ENCODE data around the gene VGLL3.
"Not testable (repeated sequence)": the region's sequence is repeated elsewhere in the genome, so short reads cannot be mapped to it uniquely, and the experiment has no call there.

The VGLL3 gene

DNA sequence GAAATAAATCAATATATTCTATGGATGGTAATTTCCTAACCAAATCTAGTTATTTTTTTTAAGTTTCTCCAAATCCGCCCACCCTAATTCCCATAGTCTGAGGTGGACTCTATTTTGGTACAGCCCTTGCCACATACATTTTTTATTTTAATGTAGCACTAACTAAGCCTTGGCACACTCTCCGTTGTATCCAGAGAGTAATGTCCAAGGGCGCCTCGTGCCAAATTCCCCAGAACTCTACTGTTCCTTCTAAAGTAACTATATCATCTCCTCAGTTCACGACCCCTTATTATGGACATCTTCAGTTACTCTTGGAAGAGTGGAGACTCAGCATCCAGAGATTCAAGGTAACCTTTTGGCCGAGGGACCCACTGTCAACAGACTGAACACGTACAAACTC is 1.3 kb downstream of the VGLL3 start:
- no peak for DNase-seq (ENCODE audit: low read depth in 2 of 2)

DNA sequence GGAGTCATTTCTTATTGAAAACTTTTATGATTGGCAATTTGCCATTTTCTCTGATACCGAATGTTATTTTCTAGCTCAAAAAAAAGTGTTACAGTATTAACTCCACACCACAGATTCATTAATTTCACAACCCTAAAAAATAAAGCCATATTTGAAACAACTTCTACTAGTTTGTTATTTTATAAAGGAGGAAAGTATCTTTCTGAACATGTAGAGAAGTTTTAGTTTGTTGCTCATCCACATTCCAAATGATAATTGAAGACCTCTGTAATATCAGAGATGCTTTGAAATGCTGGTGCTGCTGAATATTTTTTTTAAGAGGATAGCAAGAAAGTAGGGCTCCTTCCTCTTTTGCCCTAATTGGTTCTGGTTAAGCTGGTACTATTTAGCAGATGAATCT is 1.9 kb downstream of the VGLL3 start:
- DNase-seq (ENCODE audit: low read depth in 2 of 2), result no peak

DNA sequence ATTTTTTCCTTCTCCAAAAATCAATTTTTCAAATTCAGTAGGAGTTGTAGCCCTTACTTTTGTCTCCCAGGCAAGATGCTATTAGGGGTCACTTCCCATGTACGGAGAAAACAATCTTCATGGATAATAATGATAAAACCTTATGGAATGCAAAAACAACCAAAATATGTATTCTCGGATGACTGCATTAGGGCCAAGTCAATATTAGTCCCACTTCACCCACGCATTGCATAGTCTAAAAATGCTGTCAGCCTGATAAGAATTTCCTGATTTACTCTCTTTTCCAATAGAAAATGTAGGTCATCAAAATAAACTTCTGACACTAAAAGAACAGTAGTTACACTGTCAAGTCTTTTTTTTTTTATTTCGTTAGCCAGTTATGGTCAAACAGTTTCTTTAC is 2.7 kb downstream of the VGLL3 start:
- DNase-seq (ENCODE audit: low read depth in 2 of 2), result no peak

DNA sequence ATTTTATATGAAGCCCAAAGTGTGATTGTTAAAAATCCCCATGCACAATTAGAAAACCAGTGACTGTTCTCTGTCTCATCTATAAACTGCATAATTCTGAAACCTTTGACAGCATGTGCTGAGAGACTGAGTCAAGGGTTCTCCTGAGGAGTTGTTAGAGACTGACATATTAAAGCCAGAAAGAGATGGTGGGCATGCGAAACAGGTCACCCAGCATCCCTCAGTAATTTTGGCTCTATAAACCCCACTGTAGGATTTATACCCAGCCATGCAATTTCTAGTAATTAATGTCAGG is 3.6 kb downstream of the VGLL3 start:
- DNase-seq (ENCODE audit: low read depth in 2 of 2), result no peak

DNA sequence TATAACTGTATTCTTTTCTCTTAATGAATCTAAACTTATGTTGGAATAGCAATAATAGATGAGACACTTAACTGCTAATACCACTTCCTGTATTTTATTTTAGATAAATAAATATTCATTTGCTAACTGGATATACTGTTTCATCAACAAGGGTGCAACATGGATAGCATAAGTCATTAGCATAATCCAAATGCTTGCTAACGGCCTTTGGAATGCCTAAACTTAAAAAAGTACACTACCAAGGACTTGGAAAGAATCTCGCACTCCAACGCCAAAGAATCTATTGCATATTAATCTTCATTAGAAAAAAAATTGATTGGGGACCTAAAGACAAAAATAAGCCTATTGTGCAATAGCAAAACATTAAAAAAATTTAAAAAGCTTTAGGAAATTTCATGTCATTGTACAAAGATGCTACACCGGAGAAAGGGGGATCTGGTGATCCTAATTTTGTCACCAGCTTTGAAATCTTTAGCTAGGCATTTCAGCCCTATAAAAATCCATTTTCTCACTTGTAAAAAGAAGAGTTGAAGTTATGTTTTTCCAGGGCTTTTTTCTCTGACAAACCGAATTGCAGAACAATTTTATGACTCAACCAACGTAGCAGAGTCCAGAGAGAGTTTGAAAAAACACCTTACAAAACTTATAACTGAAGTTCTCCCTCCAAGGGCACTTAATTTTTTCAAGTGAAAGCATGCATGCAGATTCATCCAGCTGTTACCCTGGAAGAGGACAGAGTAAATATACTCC is 4.1 kb downstream of the VGLL3 start:
- DNase-seq (ENCODE audit: low read depth in 2 of 2), result no peak

DNA sequence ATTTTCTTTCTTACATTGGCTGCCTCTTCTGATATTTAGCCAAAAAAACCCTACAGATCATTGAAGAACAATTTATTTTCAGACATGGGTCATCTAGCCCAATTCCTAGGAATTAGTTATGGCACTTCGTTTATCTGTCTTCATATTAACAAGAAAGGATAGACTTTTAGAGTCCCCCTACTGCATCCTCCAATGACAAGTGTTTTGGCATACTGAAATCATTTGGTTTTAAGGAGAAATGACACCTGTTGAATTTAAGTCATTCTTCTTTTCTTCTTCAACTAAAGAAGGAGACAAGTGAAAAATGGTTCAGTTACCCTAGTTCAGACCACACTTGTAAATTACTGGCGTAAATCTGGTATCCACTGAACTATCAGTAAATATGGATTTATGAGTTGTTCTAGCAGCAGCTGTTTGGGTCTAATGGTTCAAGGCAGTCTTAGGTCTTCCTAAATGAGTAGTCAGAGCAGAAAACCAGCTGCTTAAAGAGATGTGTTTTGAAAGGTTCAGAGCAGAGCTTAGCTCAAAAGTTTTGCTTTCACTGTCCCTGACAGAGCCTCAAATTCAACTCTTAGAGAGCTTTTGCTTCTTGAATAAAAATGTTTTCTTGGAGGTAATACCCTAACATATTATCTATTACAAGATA is 5.6 kb downstream of the VGLL3 start:
- DNase-seq (ENCODE audit: low read depth in 2 of 2), result no peak

DNA sequence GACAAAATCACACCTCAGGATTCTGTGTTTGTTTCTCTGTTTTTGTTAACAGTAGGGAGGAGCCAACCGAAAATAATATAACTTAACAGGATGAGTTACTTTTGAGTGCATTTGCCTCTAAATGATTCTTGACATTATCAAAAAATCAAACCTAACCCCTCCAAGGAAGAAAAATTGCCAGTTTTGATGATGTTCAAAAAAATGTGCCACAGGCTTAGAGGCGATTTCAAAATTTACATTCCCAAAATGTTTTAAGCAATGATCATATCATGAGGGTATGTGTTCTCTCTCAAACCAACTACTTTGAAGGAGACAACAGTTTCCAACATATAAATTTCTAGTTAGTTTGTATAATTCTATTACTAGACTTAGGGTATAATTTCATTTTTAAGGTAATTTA is 6.7 kb downstream of the VGLL3 start:
- DNase-seq (ENCODE audit: low read depth in 2 of 2), result no peak

DNA sequence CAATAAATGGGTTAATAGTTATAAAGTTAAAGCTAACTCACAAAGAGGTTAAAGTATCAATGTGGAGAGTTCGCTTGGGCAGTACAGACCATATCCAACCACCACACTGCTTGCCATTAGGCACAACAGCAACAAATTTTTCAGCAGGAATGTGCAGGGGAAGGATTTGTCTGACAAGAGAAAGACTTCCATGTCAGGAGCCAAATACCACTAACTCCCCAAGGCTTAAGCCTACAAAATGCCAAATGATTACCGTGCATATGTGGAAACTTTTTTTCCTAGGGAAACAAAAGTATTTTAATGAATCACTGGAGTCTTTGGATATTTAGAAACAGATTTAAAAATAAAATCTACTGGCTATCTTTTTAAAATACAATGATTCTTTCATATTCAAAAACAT is 8.1 kb downstream of the VGLL3 start:
- no peak for DNase-seq (ENCODE audit: low read depth in 2 of 2)

DNA sequence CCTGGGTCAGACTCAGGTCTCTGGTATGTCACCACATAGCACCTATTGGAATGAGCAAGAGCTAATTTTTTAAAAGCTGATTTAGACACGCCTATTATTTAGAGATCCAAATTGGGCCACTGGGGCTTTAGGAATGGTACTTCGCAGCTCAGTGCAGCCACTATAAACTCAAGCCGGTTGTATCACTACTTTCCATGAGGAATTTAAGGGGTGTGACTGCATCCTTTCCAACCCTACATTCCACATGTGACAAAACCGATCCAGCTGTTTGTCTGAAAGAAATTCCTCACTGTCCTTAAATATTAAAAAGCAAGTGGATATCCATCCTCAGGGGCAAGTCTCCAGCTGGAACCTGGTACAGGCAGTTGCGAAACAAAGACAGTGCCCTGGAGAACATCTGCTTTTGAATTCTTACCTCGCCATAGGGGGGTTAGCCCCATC is 12.8 kb downstream of the VGLL3 start:
- no peak for DNase-seq (ENCODE audit: low read depth in 2 of 2)

DNA sequence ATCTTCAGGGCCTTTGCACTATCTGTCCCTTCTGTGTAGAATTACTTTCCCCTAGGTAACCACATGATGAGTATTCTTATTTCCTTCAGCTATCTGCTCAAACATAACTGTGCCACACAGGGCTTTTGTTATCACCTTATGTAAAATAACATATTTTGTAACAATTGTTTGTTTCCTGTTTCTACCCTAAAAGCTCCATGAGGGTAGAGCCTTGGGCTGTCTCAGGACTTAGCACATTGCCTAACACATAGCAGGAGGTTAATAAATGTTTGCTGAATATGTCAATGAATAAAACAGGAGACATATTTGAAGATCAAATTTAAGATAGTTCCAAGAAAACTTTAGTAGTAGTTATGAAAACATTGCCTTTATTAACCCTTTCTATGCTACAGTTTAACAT is 14.7 kb downstream of the VGLL3 start:
- no peak for DNase-seq (ENCODE audit: low read depth in 2 of 2)

DNA sequence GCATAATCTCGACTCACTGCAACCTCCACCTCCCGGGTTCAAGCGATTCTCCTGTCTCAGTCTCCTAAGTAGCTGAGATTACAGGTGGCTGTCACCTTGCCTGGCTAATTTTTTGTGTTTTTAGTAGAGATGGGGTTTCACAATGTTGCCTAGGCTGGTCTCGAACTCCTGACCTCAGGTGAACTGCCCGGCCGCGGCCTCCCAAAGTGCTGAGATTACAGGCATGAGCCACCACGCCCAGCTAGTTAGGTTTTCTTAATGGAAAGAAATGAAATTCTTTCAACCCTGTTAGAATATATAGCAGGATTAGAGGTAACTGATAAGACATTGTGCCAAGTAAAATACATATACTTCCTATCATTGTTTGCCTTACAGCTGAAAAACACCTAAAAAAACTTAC is 16.8 kb downstream of the VGLL3 start:
- not testable (repeated sequence) for DNase-seq (ENCODE audit: low read depth in 2 of 2)

DNA sequence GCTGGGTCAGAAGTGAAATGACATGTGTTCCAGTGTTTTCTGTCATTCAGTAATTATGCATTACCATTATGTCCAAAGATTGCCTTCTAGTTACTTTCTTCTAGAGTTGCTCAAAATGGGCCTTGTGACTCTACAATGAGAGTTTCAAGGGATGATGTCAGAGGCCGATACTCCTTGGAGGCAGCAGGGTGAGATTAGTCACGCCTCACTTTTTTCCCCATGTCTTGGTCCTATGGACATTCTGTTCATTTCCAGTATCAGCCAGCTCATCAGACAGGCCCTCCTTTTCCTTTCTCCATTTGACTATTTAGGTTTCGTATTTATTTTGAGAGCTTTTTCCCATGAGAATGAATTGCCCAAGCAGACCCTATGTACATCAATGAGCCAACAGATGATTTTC is 17.5 kb downstream of the VGLL3 start:
- DNase-seq (ENCODE audit: low read depth in 2 of 2), result no peak

DNA sequence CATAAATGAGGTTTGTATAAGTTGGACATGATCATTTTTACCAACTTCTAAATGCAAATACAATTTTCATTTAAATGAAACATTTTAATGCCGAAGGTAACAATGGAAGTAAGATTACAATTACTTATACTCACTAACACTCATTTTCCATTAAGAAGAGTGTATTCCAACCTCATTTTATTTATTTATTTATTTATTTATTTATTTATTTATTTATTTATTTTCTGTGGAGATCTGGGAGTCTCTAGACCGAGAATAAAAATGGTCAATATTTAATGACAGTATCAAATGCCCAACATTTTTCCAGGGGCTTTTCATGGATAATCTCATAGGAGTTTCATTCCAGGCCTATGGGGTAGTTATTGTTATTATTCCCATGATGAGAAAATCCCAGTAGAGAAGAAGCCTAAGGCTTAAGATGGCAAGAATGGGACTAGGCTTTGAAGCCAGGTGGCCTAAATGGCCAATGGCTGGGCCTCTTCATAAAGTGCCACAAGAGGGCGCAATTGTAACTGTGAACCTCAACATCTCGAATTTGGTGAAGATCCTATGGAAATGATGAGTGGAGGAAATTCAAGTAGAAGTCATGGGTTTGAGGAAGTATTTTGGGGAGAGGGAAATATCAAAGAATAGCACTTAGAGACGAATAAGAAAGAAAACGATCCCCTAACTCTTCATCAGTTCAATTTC is 21.3 kb downstream of the VGLL3 start:
- no peak for DNase-seq (ENCODE audit: low read depth in 2 of 2)

DNA sequence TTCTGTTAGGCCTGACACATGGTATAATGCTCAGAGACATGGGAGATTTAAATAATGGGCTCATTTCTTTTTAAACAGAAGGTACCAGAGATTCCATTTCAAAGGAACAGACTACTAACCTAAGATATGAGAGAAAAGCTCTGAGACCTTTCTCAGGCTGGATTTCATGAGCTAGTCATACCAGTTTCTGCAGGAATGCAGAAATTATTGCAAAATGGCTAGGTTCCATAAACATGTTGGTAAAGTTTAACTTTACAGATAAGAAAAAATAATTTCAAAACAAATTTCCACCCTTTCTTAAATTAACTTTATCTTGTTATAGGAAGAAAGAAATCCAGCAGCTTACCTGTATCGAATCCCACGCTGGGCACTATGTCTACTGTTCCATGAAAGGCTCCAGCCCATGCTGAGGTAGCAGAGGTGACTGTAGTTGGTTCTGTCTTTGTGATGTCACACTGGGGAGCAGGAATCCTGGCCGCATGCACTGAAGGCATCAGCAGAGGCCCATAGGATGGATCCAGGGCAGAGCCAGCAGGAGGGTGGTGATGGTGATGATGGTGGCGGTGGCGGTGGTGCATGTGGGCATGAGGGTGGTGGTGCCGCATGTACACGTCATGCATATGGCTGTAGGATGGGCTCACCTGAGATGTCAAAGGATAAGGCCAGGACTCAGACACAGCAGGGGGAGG is 22.6 kb downstream of the VGLL3 start:
- DNase-seq (ENCODE audit: low read depth in 2 of 2), result no peak

DNA sequence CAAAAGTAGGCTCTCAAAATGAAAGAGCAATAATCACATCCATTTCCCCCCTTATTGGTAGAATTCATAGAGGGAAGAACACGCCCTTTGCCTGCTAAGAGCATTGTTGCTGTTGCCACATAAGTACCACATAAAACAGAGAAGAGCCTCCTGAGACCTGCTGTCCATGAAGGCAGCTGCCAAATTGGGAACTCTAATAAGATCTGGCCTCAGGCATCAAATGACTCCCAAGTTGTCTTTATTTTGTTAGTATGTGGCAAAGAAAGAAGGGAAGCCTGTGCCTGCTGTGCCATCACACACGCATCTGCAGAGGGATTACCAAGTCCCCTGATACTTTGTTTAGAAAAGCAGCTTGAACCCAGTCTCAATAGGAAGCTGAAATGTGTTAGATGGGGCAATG is 23.9 kb downstream of the VGLL3 start:
- no peak for DNase-seq (ENCODE audit: low read depth in 2 of 2)

DNA sequence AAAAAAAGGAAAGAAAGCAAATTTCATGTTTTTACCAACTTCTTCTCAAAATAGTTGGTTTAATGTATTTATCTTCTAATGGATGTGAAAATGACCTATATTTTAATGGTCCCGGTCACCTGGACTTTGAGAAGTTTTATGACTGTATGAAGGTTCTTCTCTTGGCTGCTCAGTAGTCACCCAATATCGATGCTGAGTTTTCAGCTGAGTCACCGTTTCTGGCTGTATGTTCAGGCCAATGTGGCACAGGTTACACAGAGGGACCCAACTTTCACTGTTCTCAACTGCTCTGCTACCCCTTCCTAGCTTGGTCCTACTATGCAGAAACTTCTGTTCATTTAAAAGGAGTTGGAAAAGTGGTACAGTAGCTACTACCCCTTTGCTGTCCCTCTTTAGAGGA is 25.8 kb downstream of the VGLL3 start:
- DNase-seq (ENCODE audit: low read depth in 2 of 2), result no peak

DNA sequence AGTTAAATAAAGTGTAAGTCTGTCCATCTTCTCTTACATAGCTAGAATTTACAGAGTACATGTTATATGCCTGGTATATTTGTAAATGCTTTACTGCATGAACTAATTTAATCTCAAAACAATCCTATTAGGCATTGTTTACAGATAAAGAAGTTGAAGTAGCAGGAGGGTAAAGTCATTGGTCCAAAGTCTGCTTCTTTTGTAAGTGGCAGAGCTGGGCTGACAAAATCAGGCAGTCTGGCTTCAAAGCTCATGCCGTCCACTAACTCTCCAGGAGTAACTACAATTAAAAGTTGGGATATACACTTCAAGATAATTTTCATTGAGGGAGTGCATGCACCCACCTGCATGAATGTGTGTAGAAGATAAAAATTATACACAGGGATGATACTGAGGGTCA is 27.3 kb downstream of the VGLL3 start:
- DNase-seq (ENCODE audit: low read depth in 2 of 2), result no peak

DNA sequence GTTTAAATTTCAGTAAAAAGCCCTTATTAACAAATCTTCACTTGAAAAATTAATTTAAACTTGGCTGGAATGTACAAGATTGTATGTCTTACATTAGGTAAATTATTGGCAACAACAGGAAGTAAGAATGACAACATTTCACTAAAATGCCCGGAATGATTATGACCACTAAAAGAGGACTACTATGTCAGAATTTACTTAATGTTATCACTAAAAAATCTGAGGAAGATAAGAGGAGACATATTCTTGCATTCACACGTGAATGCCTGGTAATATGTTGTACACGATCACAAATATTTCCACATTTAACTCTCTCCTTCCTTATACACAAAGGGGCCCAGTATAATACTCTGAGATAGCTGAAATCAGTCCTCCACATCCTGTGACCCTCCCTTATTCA is 29.7 kb downstream of the VGLL3 start:
- no peak for DNase-seq (ENCODE audit: low read depth in 2 of 2)

DNA sequence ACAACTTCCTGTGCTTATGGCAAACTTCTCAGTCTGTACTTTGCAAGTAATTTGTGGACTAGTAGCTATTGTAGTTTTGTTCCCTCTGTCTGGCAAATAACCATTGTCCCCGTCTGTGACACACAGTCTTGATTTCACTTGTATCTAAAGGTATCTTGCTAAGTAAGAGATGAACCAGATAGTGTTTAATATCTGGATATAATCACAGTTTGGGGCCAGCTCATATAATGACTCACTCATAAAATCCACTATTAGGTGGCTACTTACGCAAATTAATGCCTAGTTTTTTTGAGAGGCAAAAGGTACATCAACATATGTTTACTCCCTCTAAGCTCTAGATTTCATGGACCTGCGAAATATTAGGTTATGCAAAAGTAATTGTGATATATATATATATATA is 30.4 kb downstream of the VGLL3 start:
- DNase-seq (ENCODE audit: low read depth in 2 of 2), result no peak

DNA sequence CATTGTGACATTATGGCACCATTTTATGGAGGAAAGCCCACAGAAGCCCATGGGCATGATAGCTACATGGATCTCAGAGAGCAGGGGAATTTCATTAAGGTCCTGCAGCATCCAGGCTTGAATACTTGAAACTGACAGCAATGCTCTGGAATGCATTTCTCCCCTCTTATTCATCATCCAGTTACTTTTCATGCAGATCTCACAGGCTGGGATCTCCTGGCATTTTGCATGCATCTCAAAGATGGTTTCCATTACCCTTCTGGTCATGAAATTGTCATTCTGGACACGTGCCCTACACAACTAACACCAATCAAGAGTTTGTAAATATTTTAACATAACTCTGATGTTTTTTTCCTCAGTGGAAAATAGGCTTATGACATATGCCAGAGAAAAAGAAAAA is 32.4 kb downstream of the VGLL3 start:
- no peak for DNase-seq (ENCODE audit: low read depth in 2 of 2)

DNA sequence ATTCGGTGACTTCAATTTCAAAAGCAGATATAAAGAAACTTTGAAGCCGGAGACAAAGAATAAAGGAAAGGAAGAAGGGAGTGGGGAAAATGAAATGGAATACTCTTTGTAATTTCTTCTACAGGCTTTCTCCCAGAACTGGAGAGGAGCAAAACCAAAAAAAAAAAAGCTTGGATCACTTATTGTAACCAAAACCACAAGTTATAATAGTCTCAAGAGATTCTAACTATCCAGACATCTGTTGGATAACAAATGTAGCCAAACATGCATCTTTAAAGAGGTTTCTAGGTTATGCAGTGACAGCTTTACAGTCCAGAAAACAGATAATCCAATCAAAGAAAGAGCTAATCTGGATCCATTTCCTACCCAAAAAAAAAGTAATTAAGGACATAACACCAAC is 36.2 kb downstream of the VGLL3 start:
- DNase-seq (ENCODE audit: low read depth in 2 of 2), result no peak

DNA sequence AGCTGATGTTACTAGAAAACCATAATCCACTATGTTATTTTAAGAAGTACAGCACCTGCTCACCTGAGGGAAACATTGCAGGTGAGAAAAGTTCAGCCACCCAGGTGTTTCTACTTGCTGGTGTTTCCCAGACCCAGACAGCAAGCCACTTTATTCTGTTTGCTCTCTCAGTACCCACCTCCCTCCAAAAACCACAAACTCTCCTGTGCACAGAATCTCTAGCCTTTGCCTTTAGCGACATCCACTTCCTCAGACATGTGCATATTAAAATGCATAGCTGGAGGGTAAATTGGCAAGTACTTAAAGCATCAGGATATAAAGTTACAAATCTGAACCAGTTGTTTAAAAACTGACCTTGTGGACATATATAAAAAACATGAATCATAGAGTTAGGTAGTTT is 36.7 kb downstream of the VGLL3 start:
- DNase-seq (ENCODE audit: low read depth in 2 of 2), result no peak

DNA sequence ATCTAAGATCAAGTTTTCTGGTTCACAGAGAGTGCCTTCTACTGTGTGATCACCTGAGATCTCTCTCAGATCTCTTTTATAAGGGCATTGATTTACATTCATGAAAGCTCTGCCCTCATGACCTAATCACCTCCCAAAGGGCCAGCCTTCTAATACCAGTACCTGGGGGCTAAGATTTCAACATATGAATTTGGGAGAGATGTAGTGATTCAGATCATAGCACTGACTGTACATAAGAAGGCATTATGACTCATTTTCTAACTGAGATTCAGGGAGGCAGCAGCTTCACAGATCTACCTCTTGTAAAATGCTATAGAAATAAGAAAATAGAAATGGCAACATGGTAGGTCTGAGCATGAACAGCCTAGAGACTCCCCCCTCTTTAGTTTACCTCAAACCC is 39.6 kb downstream of the VGLL3 start:
- DNase-seq (ENCODE audit: low read depth in 2 of 2), result no peak

Measured in stimulated activated CD8-positive, alpha-beta memory T cell treated with anti-CD3 and anti-CD28 coated beads, Interleukin-7, amount 100 ng/mL, for 4 hours (primary cell).